Smooth muscle cell of the brain vasculature (primary cell): ENCODE data around the gene WDCP.
"Not testable (repeated sequence)": the region's sequence is repeated elsewhere in the genome, so short reads cannot be mapped to it uniquely, and the experiment has no call there.

Source experiments
- DNase-seq: peaks from one replicate; pipeline ENCODE4 v3.0.0-alpha.2; 2012; ENCODE audit warnings: low read depth, low spot score

Gene WDCP

DNA sequence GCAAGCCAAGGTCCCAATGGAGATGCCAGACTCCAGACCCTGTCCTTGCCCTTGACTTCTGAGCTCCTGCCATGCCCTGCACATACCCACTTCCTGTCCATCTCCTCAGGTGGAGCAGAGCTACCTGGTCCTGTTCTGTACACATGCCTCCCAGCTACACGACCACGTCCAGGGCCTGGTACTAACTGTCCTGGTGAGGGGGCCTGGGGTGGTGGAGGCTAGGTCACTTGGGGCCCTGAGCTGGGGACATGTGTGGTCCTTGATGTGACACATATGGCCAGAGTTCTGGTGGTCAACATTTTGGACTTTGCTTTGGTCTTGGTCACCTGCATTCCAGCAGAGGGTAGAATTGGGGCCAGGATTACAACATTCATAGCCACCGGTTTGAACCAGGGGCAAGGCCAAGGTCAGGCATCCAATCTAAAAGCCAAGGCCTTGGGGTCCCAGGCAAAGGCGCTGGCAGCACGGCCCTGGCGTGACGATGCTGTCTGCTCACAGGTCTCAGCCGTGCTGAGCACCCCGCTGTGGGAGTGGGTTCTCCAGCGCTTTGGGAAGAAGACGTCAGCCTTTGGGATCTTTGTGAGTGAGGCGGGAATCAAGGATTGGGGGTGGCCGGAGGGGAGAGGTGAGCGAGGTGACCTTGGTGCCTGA is 24.7 kb downstream of the WDCP start:
- DNase-seq: no peak

DNA sequence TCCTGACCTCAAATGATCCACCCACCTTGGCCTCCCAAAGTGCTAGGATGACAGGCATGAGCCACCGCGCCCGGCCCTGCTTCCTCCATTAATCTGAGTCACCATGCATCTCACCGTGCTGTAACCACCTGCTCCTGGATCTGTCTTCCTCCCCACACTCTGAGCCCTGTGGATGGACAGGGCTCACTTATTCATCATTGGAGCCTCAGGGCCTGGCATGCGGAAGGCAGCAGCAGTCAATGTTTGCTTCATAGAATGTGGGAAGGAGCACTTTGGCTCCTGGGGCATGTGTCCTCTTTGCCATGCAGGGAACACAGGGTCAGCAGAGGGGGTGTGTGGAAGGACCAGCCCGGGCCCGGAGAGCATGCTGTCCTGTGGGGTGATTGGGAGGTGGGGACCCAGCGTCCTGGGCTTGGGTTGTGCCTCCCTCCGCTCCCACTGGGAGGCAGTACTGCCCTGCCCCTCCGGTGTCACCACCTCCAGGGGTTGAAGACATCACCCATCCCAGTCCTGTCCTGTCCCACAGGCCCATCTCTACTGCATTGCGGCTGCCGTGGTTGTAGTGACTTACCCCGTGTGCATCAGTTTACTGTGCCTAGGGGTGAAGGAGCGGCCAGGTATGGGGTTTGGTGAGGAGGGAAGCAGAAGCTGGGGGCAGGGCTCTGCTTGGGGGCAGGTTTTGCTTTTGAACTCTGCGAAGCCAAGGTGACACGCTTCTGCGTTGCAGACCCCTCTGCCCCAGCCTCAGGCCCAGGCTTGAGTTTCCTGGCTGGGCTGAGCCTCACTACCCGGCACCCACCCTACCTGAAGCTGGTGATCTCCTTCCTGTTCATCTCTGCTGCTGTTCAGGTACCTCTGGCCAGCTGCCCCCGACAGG is 25.8 kb downstream of the WDCP start:
- DNase-seq: no peak

DNA sequence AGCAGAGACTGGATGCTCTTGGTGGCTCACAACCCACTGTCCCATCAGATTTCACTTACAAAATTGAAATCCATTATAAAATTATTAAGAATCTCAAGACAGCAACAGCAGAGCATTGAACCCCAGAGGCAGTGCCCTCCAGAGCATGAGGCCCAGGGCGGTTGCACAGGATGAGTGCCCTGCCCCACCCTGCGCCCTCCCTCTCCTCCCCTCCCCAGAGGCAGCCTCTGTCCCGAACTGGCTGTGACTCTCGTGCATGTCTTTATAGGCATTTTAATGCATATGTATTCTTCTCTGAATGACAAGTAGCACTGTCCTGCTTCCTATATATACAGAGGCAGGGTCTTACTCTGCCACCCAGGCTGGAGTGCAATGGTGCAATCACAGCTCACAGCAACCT is 26.9 kb downstream of the WDCP start:
- DNase-seq: no peak

DNA sequence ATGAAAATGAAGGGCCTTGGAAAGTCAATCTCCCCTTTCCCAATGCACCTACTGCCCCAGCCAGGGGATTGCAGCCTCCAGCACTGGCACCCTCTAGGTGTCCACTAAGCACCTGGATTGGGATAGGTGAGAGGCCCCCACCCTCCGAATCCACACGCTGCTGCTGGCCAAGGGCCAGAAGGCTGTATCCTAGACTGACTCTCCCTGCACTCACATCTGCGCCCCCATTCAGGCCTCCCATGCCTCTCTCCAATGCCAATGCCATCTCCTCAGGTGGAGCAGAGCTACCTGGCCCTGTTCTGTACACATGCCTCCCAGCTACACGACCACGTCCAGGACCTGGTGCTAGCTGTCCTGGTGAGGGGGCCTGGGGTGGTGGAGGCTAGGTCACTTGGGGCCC is 27.5 kb downstream of the WDCP start:
- no peak for DNase-seq

DNA sequence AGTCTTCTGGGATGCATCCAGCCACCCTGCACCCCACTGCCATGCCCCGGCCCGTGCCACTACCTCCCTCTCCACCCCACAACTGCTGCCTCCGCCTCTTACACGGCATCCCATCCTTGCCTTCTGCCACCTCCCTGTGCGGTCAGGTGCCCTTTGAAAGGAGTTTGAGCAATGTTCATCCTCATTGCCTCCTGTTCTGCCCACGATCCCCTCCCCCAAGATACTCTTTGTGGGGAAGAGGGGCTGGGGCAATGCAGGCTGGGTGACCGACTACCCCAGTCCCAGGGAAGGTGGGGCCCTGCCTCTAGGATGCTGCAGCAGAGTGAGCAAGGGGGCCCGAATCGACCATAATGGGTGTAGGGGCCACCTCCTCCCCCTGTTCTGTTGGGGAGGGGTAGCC is 28.9 kb downstream of the WDCP start:
- DNase-seq: no peak

DNA sequence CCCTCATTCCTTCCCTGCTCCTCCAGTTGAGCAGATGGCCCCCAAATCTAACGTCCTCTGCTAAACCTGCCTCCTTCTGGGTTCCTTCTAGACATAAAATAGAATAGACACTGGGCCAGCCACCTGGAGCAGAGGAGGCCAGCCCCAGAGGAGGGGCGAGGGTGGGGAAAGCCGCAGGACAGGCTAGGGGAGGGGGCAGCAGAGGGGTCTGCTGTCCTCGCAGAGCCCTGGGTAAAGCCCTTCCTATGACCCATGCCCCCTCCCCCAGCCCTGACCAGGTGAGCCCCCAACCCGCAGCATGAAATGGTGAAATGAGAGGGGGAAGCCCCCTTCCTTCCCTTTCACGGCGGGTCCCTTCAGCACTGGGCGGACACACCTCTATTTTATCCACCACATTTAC is 29.5 kb downstream of the WDCP start:
- DNase-seq: no peak

DNA sequence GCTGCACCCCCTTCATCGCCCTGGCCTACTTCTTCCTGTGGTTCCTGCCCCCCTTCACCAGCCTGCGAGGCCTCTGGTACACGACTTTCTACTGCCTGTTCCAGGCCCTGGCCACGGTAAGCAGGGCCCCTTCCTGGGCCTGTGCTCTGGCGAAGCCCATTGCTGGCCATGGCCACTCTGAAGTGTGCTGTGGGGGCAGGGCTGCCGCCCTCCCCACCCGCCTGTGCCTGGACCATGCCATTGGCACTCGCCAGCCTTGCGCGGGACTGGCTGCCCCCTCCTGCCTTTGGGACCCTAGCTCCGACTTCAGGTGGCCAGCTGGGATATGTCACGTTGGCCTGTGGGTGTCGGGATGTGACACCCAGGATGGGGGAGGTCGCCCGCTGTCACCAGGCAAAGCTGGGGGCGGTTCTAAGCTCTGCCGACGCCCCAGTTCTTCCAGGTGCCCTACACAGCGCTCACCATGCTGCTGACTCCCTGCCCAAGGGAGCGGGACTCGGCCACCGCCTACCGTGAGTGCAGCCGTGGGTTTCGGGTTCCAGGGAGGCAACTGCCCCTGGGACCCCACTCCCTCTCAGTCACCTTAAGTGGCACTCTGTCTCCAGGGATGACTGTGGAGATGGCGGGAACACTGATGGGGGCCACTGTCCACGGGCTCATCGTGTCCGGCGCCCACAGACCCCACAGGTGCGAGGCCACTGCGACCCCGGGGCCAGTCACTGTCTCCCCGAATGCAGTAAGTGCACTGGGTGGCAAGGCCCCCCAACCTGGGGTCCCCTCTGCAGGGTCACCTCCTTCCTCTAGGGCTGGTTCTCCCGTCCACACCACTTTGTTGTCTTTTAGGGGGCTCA is 30.1 kb downstream of the WDCP start:
- DNase-seq: no peak

DNA sequence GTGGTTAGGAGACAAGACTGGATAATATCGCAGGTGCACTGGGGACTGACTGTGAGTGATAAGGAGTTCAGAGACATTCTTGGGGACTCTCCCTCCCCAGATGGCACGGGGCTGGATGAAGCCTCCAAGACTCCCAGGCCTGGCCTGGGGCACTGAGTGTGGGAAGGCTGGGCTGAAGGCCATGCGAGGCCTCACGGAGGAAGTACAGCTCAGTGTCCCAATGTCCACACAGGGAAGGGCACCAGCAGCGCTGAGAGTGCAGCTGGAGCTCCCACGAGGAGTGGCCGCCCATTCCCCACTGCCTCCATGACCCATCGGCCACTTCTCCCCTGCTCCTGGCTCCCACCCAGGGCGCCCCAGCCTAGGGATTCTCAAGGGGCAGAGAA is 30.8 kb downstream of the WDCP start:
- no peak for DNase-seq

DNA sequence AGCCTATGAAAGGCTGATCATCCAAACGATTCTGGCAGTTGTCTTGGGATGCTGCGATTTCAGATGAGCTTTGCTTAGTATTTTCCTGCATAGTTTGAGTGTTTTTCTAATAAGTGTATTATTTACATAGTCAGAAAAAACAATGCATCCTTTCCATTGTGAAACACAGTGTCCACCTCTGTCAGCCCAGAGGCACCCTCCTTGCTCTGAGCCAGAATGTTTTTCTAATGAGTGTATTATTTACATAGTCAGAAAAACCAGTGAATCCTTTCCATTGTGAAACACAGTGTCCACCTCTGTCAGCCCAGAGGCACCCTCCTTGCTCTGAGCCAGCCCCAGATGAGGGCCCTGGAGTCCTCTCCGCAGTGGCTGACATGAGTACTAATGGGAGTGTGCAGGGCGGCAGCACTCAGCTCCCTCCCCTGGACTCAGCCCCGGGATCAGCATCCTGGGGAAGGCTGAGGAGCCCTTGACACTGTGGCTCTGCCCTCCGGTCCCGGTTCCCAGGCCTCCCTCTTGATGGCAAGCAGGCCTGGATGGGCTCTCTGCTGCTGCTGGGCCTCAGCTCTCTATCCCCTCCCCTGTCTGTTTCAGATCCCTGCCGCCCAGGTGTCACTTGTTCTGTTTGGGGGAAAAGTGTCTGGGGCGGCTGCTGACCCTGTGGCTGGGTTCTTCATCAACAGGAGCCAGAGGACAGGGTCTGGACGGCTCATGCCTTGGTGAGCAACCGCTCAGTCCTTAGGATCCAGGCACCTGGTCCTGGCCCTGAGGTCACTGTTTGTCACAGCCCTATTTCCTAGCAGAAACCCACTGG is 31.4 kb downstream of the WDCP start:
- peak; percentile 50 for DNase-seq

DNA sequence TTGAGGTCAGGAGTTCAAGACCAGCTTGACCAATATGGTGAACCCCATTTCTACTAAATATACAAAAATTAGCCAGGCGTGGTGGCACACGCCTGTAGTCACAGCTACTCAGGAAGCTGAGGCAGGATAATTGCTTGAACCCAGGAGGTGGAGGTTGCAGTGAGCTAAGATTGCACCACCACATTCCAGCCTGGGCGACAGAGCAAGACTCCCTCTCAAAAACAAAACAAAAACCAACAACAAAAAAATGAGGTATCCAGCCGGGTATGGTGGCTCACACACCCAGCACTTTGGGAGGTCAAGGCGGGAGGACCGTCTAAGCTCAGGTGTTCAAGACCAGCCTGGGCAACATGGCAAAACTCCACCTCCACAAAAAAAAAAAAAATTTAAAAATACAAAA is 32.3 kb downstream of the WDCP start:
- DNase-seq: not testable (repeated sequence)

DNA sequence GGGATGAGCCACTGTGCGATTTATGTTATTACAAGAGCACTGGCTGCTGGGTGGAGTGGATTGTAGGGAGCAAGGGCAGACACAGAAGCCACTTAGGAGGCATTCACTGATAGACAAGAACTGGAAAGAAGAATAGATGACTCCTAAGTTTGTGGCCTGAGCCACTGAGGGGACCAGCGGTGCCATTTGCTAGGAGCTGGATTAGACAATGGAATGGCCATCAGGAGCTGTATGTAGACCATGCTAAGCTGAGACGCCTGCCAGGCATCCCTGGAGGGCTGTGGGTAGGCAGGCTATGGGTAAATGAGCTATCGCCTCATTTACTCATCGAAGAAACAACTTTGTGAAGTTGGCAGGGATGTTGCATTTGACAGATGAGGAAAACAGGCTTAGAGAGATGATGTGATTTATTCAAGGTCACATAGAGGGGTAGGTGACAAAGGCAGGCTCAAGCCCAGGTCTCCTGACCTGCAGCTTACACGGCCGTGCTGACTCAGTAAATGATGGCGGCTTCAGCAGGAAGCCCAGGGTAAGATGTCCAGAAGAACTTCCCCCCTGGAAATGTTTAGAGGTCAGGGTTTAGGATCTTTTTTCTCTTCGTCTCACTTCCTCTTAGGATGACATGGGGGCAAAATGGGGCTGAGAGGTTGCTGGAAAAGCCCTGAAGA is 34.5 kb downstream of the WDCP start:
- DNase-seq: no peak

DNA sequence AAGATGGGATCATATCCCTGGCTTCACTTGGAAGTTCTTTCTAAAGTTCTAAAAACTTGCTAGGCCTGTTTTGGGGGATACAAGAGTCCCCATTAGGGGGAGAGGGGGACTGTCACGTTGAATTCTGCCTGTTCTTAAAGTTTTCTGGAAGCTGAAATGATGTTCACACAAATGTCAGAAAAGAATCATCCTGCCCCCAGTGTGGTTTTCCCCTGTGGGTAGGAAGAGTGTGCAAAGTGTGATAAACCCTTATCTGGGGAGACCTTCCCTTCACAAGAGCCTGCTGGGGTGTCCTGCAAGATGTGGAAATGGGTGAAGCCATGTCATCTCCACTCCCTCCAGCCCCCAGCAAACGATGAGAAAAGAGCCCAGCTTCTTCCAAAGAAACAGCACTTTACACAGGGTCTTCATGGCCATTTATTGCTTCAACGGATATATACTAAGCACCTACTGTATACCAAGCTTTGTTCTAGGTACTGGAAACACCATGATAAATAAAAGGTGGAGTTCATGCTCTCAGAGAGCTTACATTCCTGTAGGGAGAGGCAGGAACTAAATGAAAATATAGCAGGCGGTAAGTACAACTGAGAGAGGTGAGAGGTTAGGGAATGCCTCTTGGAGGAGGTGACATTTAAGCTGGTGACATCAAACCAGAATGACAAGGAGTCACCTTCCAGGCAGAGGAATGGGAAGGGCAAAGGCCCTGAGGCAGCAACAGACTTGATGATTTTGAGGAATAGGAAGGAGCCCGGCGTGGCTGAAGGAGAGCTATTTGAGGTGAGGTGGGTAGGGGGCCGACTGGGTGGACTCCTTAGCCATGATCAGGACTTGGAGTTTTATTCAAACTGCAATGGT is 35.7 kb downstream of the WDCP start:
- no peak for DNase-seq

DNA sequence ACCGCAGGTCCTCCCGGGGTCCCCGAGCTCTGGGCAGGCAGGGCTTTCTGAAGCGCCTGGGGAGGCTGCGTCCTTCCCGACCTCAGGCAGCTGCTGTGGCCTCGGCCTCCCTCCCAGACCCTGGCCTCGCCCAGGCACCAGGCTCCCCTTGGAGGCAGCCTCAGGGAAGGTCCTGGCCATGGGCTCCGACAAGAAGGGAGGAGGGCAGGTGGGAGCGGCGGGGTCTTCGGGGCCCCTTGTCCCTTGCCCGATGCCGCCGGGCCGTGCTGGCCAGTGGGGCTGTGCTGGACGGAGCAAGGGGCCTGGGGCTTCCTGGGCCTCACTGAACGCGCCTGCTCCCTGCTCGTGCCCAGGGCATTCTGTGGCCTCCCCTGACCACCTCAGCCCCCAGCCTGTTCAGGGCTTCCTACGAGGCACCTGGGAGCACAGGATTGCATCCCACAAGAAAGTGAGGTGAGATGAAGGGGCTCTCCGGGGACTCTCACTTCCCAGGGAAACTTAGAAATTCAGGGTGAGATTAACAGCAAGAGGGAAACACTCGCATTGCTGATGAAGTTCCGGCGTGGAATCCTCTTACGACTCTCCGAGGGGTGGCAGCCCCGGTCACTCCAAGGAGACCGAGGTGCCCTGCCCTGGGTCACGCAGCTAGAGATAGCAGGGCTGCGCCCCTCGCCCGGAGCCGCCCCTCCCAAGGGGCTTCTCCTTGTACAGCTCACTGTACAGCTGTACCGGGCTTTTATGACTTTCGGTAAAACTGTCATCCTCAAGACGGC is 36.5 kb downstream of the WDCP start:
- no peak for DNase-seq

DNA sequence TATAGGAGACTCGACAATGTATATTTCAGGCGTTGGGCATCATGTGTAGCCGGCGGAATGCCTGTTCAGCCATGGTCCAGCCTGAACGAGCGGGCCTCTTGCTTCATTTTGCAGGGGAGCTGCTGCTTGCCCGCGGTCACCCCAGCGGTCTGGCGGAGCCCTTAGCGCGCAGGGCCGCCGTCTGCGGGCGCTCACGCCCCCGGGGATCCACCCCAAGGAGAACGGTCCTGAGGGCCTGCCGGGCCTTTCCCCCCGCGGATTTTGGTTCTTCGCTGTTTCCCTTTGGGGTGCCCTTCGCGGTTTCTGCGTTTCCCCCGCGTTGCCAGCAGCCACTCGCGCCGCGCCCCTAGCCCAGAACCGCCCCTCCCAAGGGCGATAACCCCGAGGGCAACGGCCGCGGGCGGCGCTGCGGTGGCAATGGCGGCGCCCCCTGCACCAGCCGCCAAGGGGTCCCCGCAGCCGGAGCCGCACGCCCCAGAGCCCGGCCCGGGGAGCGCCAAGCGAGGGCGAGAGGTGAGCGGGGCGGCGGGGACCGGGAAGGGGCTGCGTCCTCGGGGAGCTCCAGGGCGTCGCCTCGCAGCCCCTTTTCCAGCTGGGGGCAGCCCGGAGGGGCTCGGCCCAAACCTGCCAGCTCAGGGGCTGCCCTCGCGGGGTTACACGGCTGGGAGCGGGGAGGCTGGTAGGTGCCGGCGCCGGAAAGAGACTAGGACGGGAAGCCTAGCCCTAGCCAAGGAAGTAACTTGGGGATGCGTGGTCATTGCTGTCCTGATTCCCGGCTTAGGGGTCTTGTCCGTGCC is 37.3 kb downstream of the WDCP start, which contains the start of gene MFSD2B:
Gene MFSD2B (plus strand): TSS at position 406 of the 797 bp plus-strand sequence. CDS start 12 bp downstream, at position 418.
- no peak for DNase-seq

DNA sequence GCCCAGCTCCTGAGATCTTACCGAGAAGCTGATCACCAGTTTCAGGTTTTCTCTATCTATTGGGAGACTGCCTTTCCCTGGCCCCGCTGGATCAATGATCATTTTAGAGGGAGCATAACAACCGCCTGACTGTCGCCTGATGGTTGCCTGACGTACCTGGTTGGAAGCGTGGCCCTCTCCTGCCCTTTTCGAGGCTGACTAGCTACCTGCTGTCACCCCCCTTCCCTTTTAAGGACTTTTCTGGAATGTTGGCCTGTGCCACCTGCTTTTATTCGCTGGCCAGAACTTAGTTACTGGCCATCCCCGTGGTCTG is 37.9 kb downstream of the WDCP start:
- no peak for DNase-seq

DNA sequence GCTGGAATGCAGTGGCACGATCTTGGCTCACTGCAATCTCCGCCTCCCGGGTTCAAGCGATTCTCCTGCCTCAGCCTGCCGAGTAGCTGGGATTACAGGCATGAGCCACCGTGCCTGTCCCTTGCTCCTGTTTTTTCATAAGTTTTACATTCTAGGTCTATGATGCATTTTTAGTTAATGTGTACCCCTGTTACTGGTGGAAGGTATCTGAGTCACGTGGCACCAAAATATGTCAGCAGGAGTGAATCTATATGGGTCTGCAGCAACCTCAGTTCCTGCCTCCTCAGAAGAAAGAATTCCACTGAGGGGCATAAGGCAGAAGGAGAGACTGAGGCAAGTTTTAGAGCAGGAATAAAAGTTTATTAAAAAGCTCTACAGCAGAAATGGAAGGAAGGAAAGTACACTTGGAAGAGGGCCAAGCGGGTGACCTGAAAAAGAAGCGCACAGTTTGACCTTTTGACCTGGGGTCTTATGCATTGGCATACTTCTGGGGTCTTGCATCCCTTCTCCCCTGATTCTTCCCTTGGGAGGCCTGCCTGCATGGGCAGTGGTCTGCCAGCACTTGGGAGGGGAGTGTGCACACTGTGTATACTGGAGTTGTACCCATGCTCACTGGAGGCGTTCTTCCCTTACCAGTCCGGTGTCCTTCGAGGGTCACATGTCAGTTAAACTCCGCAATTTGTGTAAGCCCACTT is 38.4 kb downstream of the WDCP start:
- no peak for DNase-seq

DNA sequence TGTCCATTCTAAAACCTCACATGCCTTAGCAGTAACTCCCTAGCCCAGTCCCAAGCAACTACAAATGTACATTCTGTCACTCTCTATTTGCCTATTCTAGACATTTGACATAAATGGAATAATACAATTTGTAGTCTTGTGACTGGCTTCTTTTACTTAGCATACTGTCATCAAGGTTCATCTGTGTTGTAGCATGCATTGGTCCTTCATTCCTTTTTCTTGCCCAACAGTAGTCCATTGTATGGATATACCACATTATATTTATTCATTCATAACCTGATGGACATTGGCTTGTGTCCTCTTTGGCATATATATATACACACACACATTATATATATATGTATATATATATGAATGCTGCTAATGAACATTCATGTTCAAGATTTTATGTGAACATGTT is 39.5 kb downstream of the WDCP start:
- DNase-seq: no peak

DNA sequence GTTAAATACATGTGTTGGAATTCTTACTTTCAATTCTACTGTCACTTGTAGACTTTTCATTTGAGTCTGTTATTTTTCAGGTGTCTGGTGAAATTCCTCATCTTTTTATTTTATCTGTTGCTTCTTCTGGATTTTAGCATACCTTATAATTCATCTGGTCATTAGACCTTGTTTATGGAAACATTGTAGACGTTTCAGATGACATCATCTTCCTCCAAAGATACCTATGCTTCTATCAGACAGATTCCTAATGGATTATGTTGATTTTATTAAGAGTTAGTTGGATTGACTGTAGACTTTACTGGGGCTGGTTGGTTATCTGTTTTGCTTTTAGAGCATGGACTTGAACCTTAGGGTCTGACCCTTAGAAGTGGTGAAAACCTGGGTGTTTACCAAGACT is 52.6 kb downstream of the WDCP start:
- no peak for DNase-seq
